ENCODE data around the gene ZNF687. TPM values are rescaled to one million over a fixed set of nuclear protein-coding genes. Genes with fewer than 3 reads are reported as not detected.

ZNF687 gene
- total and polyA plus RNA-seq, 2 of the 4 experiments (the other 2 are of a cell fraction) = 5.7 to 10.8 TPM

DNA sequence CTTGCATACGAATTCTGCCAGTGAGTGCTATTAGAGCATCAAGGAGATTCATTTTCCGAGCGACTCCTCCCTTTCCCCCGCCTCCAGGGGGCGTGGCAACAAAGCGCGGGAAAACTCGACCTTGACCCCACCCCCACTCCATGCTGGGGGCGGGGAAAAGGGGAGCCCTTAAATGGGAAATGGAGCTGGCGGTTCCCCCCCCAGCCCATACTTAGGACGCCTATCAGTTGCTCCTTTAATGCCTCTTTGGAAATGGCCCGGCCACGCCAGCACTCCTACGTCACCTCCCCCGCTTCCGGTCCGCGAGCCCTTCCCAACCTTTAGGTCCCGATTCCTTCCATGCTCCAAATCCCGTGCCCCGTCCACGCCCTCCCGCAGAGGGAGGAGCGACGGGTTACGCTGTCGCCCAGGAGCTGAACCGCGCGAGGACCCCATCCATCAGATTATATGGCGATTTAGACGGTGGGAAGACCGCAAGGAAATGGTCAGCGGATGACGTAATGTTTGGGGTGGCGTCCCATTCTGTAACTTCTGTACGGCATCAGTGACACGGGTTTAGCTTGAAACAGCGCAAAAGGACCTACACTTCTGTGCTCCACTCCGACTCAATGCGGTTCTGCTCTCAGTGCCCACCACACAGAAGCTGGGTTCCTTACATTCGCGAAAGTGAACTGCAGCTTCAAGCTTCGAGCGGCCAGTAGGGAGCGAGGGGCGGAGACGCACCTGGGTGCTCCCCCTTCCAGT, 702 bp upstream of the ZNF687 start:
- DNase-seq (peak; percentile 97), ATAC-seq (ENCODE audit: low read depth) (peak; percentile 59)
- no TSS peak for BruUV-seq (replicated peaks)
- Histone ChIP-seq H4K91ac (ENCODE audit: insufficient read depth, low read depth, low read length) (peak overlapping the region; percentile 90), H2BK15ac (ENCODE audit: low read depth, low read length) (peak overlapping the region; percentile 63; the same call in 2 of the 3 replicates), H3K27ac (ENCODE audit: insufficient read depth, low read length) (peak overlapping the region; percentile 84), H3K4me1 (ENCODE audit: control insufficient read depth, insufficient read depth, low read length) (peaks cover 5% of the 10 kb centered on the region; the same call in 1 of the 2 replicates), H2AFZ (replicated peaks; ENCODE audit: low read length, poor library complexity) (peak overlapping the region; percentile 97), H4K8ac (ENCODE audit: low read depth in 2 of 2, low read length in 2 of 2) (peak overlapping the region; percentile 37 to 93), H2AK9ac (replicated peaks; ENCODE audit: low read depth, low read length, poor library complexity) (peak overlapping the region; percentile 93), H3K18ac (ENCODE audit: low read depth, low read length) (peak overlapping the region; percentile 51), H3K9me3 (ENCODE audit: control insufficient read depth, insufficient read depth, low read length) (no peaks in the 10 kb centered on the region), H3K56ac (ENCODE audit: extremely low read depth, insufficient read depth, low read length) (peak overlapping the region; percentile 77), H3K4ac (ENCODE audit: low read depth, low read length) (peak overlapping the region; percentile 96), H2BK5ac (ENCODE audit: low read depth, low read length, poor library complexity, severe bottlenecking) (peak overlapping the region; percentile 89), H3K4me2 (ENCODE audit: low read depth, low read length) (peak overlapping the region; percentile 63), H2BK20ac (ENCODE audit: low read depth, low read length) (peak overlapping the region; percentile 16; the same call in 1 of the 2 replicates), H3K4me3 (ENCODE audit: insufficient read depth, low read depth, low read length) (peak overlapping the region; percentile 56), H3K79me1 (ENCODE audit: low read depth in 1 of 2, low read length in 2 of 2) (peaks cover 8 to 40% of the 10 kb centered on the region in 2 experiments), H2AK5ac (ENCODE audit: low read depth, low read length) (peak overlapping the region; percentile 56), H3K9ac (ENCODE audit: low read depth, low read length) (peak overlapping the region; percentile 67), H3K27me3 (ENCODE audit: control insufficient read depth, insufficient read depth, low read length) (no peaks in the 10 kb centered on the region), H3K14ac (replicated peaks; ENCODE audit: low read depth, low read length) (peak overlapping the region; percentile 90), H3K23ac (ENCODE audit: low read depth, low read length) (peak overlapping the region; percentile 92), H3K36me3 (ENCODE audit: control insufficient read depth, insufficient read depth, low read length) (peaks cover 8% of the 10 kb centered on the region; the same call in 1 of the 2 replicates), H3K9me1 (ENCODE audit: insufficient read depth, low read length) (no peaks in the 10 kb centered on the region), H4K5ac (ENCODE audit: low read depth, low read length) (peak overlapping the region; percentile 31), H2BK120ac (ENCODE audit: low read depth, low read length) (peak overlapping the region; percentile 71), H4K20me1 (ENCODE audit: insufficient read depth, low read length) (peaks cover 16% of the 10 kb centered on the region; the same call in 1 of the 2 replicates)
- WGBS, 2 experiments (ENCODE audit: extremely low coverage in 2 of 2, insufficient read length in 1 of 2) = 0% methylated on average over 11 of the region's 48 CpGs; no CpG with 5 or more reads in 1 of the 2 experiments
- dilution Hi-C loops (cut with HindIII; ENCODE audit: low sequenced_read_pairs, unreplicated experiment) (no loop called here), in situ Hi-C loops (cut with MboI; ENCODE audit: low sequenced_read_pairs) (no loop called here), intact Hi-C loops (cut with micrococcal nuclease) (loop anchor here (1.0 kb wide), 1 partner anchor 85 kb away; no protein-coding TSS in a partner anchor)
- CTCF ChIA-PET = interaction anchor here (0.5 to 1.0 kb wide), 5 partner anchors 26 to 573 kb away, joined by 3 to 5 read pairs (median 4); partner anchors contain the start of gene PSMB4
- TF ChIP-seq MXI1 (IDR thresholded peaks at IDR 0.05; ENCODE audit: borderline replicate concordance, low read depth, low read length) (peak; percentile 72; the same call in 1 of the 2 replicates), RFX5 (IDR thresholded peaks at IDR 0.05; ENCODE audit: low read depth, low read length) (no peak), NFE2L2 (IDR thresholded peaks at IDR 0.05; ENCODE audit: low read depth, low read length) (no peak), MAZ (IDR thresholded peaks at IDR 0.05; ENCODE audit: borderline replicate concordance, low read depth, low read length) (peak; percentile 97), BHLHE40 (IDR thresholded peaks at IDR 0.05; ENCODE audit: low read depth, low read length) (peak; percentile 90), POLR2A (IDR thresholded peaks at IDR 0.05; ENCODE audit: low read depth, low read length) (peak; percentile 86), CHD1 (IDR thresholded peaks at IDR 0.05; ENCODE audit: low read depth, low read length) (no peak; the same call in 1 of the 2 replicates), FOS (IDR thresholded peaks at IDR 0.05; ENCODE audit: low read depth, low read length) (no peak), SMC3 (IDR thresholded peaks at IDR 0.05; ENCODE audit: low read depth, low read length) (0 out of 2 replicates have a peak, but pooled peaks have one; percentile 2), CEBPB (IDR thresholded peaks at IDR 0.05; ENCODE audit: low read depth, low read length) (peak; percentile 83), RAD21 (IDR thresholded peaks at IDR 0.05; ENCODE audit: low read length) (no peak; the same call in 1 of the 2 replicates)
- TF ChIP-seq, protein P1, sequence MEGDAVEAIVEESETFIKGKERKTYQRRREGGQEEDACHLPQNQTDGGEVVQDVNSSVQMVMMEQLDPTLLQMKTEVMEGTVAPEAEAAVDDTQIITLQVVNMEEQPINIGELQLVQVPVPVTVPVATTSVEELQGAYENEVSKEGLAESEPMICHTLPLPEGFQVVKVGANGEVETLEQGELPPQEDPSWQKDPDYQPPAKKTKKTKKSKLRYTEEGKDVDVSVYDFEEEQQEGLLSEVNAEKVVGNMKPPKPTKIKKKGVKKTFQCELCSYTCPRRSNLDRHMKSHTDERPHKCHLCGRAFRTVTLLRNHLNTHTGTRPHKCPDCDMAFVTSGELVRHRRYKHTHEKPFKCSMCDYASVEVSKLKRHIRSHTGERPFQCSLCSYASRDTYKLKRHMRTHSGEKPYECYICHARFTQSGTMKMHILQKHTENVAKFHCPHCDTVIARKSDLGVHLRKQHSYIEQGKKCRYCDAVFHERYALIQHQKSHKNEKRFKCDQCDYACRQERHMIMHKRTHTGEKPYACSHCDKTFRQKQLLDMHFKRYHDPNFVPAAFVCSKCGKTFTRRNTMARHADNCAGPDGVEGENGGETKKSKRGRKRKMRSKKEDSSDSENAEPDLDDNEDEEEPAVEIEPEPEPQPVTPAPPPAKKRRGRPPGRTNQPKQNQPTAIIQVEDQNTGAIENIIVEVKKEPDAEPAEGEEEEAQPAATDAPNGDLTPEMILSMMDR (conservative IDR thresholded peaks at IDR 0.05; ENCODE audit: low read depth, low read length) = peak; percentile 27; the same call in 1 of the 2 replicates
- TF ChIP-seq, protein P2, sequence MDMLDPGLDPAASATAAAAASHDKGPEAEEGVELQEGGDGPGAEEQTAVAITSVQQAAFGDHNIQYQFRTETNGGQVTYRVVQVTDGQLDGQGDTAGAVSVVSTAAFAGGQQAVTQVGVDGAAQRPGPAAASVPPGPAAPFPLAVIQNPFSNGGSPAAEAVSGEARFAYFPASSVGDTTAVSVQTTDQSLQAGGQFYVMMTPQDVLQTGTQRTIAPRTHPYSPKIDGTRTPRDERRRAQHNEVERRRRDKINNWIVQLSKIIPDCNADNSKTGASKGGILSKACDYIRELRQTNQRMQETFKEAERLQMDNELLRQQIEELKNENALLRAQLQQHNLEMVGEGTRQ (IDR thresholded peaks at IDR 0.05; ENCODE audit: low read depth, low read length) = no peak; the same call in 1 of the 2 replicates
- POLR2A ChIA-PET (ENCODE audit: unreplicated experiment) = interaction anchor here (0.6 to 1.0 kb wide), 3 partner anchors 44 to 117 kb away, joined by 3 to 10 read pairs (median 4); partner anchors contain the start of gene VPS72

All from IMR-90 (cell line).